ENCODE measurements around the gene MCM9. TPM values are rescaled to one million over a fixed set of nuclear protein-coding genes. Genes with fewer than 3 reads are reported as not detected.

MCM9 gene
- total and polyA plus RNA-seq, 12 donors, result 3.1 to 20.5 (median 14.5) TPM

DNA sequence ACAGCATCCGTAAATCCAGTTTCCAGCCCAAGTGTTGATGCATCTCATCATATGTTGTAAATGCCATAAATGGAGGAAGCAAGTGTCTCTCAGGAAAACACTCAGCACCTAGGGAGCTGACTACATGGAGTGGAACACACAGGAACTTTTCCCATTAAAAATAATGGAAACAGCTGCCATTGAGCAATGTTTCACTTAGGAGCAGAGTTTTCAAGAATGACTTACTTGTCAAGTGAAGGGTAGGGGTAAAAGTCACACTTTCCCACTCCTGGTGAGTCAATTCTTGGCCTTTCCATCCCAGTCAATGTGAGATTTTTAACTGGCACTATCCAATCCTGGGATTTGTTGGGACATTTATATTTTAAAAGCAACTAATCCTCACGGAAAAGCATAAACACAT lies 160.4 kb downstream of the MCM9 start:
- H3K4me1 ChIP-seq (replicated peaks in 1 of 2), result peaks cover 4 to 12% of the 10 kb centered on the region in 2 donors
- 92 to 99% (median 97%) methylated on average over 2 of the region's 2 CpGs for WGBS, 4 donors
- H3K36me3 ChIP-seq (replicated peaks in 1 of 2), result no peaks in the 10 kb centered on the region
- H3K9me3 ChIP-seq (replicated peaks in 1 of 3), result no peaks in the 10 kb centered on the region
- H3K27ac ChIP-seq, result no peak overlapping the region
- intact Hi-C loops (cut with DNase I), result loop anchor here (10.0 kb wide), 3 partner anchors 60 to 490 kb away; no protein-coding TSS in a partner anchor
- no peak for TF ChIP-seq POLR2A (IDR thresholded peaks at IDR 0.05)
- TF ChIP-seq, protein P1, sequence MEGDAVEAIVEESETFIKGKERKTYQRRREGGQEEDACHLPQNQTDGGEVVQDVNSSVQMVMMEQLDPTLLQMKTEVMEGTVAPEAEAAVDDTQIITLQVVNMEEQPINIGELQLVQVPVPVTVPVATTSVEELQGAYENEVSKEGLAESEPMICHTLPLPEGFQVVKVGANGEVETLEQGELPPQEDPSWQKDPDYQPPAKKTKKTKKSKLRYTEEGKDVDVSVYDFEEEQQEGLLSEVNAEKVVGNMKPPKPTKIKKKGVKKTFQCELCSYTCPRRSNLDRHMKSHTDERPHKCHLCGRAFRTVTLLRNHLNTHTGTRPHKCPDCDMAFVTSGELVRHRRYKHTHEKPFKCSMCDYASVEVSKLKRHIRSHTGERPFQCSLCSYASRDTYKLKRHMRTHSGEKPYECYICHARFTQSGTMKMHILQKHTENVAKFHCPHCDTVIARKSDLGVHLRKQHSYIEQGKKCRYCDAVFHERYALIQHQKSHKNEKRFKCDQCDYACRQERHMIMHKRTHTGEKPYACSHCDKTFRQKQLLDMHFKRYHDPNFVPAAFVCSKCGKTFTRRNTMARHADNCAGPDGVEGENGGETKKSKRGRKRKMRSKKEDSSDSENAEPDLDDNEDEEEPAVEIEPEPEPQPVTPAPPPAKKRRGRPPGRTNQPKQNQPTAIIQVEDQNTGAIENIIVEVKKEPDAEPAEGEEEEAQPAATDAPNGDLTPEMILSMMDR (IDR thresholded peaks at IDR 0.05), result no peak
- H3K27me3 ChIP-seq, result no peaks in the 10 kb centered on the region
- H3K4me3 ChIP-seq, result no peak overlapping the region
- DNase-seq, result no peak

DNA sequence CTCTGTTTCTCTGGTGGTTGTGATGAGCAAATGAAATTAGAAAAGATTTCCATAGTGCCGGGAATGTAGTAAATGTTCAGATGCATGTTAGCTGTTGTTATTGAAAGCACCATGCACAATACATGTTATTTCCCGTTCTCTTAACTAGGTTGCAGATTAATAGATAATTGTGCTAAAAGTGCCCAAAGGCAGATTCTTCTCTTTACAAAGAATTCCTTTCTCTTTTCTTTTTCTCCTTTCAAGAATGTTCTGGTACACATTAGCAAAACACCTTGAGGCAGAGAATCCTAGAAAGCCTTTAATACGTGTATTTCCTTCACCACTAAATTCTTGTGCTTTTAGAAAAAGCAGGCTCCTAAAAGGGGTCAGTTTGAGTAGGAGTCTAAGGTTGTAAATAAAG lies 162.1 kb downstream of the MCM9 start:
- Histone ChIP-seq H3K27me3 (no peaks in the 10 kb centered on the region), H3K36me3 (replicated peaks in 1 of 2) (no peaks in the 10 kb centered on the region), H3K9me3 (replicated peaks in 1 of 3) (no peaks in the 10 kb centered on the region), H3K4me3 (no peak overlapping the region), H3K4me1 (replicated peaks in 1 of 2) (peaks cover 9 to 17% of the 10 kb centered on the region in 2 donors), H3K27ac (no peak overlapping the region)
- WGBS, 4 donors, result 83 to 94% (median 91%) methylated on average over 3 of the region's 3 CpGs
- intact Hi-C loops (cut with DNase I), result loop anchor here (10.0 kb wide), 3 partner anchors 58 to 488 kb away; no protein-coding TSS in a partner anchor
- no peak for DNase-seq
- TF ChIP-seq POLR2A (IDR thresholded peaks at IDR 0.05), result no peak
- TF ChIP-seq, protein P1 (IDR thresholded peaks at IDR 0.05), result no peak

DNA sequence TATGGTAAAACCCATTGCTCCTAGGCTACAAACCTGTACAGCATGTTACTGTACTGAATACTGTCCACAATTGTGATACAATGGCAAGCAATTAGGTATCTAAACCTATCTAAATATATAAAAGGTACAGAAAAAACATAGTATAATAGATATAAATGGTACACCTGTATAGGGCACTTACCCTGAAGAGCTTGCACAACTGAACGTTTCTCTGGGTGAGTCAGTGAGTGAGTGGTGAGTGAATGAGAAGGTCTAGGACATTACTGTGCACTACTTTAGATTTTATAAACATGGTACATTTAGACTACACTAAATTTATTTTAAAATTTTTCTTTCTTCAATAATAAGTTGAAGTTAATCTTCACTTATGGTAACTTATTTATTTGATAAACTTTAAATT lies 163.7 kb downstream of the MCM9 start:
- Histone ChIP-seq H3K4me1 (replicated peaks in 1 of 2) (peaks cover 6 to 13% of the 10 kb centered on the region in 2 donors), H3K36me3 (replicated peaks in 1 of 2) (no peaks in the 10 kb centered on the region), H3K27me3 (no peaks in the 10 kb centered on the region), H3K9me3 (replicated peaks in 1 of 3) (no peaks in the 10 kb centered on the region), H3K4me3 (no peak overlapping the region), H3K27ac (no peak overlapping the region)
- intact Hi-C loops (cut with DNase I), result loop anchor here (10.0 kb wide), 3 partner anchors 56 to 486 kb away; no protein-coding TSS in a partner anchor
- WGBS, 4 donors, result 25 to 41% (median 30%) methylated on average over 1 of the region's 1 CpG
- DNase-seq, result no peak
- TF ChIP-seq, protein P1 (IDR thresholded peaks at IDR 0.05), result no peak
- TF ChIP-seq POLR2A (IDR thresholded peaks at IDR 0.05), result no peak

DNA sequence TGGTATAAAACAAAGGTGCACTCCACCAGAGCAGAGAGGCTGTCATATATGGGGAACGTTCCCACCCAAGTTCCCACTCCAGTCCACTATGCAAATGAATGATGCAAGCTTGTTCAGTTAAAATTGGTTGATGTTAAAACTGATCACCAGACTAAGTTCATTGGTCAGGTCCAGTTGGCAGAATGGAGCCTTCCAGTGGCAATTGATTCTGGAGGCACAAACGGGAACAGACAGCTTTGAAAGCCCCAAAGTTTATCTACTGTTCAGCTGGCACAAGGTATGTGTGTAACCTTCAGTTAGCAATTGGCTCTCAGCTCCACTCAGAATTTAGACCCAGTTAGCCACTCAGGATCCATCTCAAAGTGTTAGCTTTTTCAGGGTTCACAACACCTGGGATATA lies 164.1 kb downstream of the MCM9 start:
- Histone ChIP-seq H3K4me3 (no peak overlapping the region), H3K27me3 (no peaks in the 10 kb centered on the region), H3K9me3 (replicated peaks in 1 of 3) (no peaks in the 10 kb centered on the region), H3K4me1 (replicated peaks in 1 of 2) (peaks cover 5 to 11% of the 10 kb centered on the region in 2 donors), H3K27ac (no peak overlapping the region), H3K36me3 (replicated peaks in 1 of 2) (no peaks in the 10 kb centered on the region)
- TF ChIP-seq, protein P1 (IDR thresholded peaks at IDR 0.05), result no peak
- no peak for TF ChIP-seq POLR2A (IDR thresholded peaks at IDR 0.05)
- WGBS, 4 donors, result 58 to 79% (median 72%) methylated on average over 2 of the region's 2 CpGs
- intact Hi-C loops (cut with DNase I), result loop anchor here (10.0 kb wide), 3 partner anchors 56 to 486 kb away; no protein-coding TSS in a partner anchor
- DNase-seq, result no peak

Data from adrenal gland (tissue), 12 donors.